GM19023 (cell line): ENCODE results near the gene CXCL1.

Experiments used
- ATAC-seq: cut with Tn5 transposase; IDR thresholded peaks from one replicate; pipeline ENCODE4 v1.9.1; 2021; ENCODE audit warnings: mild to moderate bottlenecking, moderate library complexity; ENCODE audit not compliant: unreplicated experiment

Gene CXCL1

DNA sequence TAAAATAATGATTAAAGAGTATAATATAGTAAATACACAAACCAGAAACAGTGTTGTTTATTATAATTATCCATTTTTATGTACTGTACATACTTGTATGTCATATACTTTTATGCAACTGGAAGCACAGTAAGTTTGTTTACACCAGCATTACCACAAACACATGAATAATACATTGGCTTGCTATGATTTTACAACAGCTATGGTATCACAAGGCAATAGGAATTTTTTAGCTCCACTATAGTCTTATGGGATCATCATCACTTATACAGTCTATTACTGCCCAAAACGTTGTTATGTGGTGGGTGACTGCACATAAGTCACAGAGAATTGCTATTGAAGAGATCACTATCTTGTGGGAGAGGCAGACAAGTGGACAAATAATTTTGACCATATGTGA is 17.9 kb upstream of the CXCL1 start:
- no peak for ATAC-seq

DNA sequence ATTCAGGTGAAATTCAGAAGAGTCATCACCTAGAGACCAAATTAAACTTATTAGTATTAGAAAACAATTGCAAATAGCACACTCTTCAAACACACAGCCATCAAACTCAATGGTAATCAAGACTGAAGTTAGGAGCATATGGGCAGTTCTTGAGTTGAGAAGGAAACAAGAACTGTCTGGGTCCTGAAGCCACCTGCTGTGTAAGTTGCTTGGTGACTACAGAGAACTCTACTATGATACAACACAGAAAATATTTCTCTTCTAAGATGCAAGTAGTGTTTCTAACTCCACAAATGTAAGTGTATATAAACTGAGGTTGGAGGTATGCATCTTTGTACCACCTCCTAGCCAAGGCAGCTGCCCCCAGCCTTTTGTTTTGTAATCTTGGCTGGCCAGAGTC is 16.4 kb upstream of the CXCL1 start:
- no peak for ATAC-seq

DNA sequence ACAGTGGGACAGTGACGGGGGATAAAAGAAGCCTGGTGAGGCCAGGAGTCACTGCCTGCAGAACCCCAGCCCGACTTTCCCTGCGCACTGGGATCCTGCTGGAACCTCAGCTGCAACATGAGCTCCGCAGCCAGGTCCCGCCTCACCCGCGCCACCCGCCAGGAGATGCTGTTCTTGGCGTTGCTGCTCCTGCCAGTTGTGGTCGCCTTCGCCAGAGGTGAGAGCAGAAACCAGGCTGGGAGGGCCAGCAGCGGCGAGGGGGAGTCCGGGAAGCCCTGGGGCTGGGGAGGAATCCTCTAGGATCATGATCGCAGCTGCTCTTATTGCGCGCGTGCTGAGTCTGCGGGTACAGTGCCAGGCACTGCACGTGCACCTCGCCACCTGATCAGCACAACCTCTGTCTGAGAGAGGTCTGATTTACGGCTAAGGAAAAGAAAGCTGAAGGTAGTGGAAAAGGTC is 15.9 kb upstream of the CXCL1 start, which contains the start of gene PF4V1:
Gene PF4V1 (plus strand): TSS at position 51 of the 459 bp plus-strand sequence. CDS start 67 bp downstream, at position 118.
- ATAC-seq: no peak

DNA sequence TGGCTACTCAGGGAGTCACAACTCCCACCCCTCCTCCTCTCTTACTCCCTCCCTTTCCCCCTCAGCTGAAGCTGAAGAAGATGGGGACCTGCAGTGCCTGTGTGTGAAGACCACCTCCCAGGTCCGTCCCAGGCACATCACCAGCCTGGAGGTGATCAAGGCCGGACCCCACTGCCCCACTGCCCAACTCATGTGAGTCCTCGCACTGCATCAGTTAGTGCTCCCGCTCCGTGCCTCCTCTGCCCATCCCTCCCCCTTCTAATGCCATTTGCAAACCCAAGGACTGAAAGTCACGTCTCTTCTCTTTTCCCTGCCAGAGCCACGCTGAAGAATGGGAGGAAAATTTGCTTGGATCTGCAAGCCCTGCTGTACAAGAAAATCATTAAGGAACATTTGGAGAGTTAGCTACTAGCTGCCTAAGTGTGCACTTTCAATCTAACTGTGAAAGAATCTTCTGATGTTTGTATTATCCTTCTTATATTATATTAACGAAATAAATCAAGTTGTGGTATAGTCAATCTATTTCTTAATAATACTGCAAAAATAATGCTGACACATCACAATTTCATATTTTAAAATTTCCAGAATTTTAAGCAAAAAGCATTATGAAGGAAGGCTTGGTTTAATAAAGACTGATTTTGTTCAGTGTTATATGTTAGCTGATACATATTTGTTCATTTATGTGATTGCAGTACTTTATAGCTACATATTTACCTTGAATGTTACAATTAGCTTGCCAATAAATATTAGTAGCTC is 15.3 kb upstream of the CXCL1 start:
- ATAC-seq: no peak

DNA sequence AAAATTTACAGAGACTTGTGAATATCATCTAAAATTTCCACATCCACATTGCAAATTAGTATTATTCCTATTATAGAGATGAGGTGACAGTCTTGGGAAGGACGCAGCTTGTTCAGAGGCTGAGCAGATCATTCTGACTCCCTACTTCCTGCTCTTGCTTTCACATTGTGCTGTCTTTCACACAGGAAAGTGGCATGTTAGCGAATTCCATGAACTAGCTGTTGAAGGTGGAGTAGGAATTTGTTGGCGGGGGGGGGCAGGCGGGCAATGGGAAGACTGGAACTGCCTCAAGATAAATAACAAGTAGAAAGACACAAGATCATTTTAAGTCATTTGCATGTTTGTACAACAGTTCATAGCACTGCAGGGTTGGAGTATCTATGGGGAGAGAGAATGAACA is 13.8 kb upstream of the CXCL1 start:
- ATAC-seq: no peak

DNA sequence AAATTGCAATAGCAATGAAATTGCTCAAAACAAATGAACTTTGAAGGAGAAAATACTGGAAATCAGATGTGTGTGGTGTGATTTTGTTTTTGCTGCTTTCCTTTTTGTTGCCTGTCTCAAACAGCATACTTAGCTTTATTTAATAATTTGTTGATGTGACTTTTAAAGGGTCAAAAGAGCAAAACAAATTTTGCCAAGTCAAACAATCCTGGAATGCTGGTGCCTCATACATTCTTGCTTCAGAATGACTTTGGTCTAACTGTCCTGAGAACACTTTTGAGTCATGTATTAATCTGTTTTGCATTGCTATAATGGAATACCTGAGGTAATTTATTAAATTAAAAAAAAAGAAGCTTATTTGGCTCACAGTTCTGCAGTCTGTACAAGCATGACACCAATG is 12.7 kb upstream of the CXCL1 start:
- ATAC-seq: no peak

DNA sequence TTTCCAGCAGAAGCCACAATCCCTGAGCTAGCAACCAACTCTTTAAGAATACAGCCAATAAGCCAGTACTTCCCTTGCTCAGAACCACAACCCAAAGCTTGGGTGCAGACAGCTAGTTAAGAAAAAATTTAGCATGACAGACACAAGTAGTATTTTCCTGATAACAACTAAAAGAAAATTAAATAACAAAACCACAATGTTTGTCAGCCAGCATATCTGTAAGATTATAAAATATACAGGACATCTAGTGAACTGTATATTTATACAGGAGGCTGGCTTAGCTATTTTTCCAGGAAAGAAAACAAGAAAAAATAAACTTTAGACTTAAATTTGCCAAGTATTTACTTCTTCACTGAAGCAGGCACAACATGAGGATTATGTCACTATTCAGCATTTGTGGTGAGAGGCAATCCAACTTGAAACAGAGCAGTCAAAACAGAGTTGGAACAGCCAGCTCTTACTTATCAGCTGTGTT is 9.5 kb upstream of the CXCL1 start:
- no peak for ATAC-seq

DNA sequence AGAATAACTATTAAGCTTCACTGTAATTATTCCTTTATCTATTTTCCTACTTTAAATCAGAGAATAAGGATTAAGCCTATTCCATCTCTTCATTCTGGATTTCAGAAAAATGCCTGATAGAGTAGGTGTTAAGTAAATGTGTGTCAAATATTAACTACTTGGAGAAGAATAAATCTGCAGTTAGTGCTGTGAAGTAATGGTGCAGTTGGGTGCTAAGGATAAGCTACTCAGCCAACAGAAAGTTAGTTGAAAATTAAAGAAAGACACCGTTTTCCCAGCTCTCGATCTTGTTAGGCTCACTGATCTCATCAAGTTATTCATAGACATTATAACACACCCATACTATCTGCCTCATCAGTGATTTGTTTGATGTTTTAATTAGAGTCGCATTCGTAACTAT is 9.0 kb upstream of the CXCL1 start:
- no peak for ATAC-seq

DNA sequence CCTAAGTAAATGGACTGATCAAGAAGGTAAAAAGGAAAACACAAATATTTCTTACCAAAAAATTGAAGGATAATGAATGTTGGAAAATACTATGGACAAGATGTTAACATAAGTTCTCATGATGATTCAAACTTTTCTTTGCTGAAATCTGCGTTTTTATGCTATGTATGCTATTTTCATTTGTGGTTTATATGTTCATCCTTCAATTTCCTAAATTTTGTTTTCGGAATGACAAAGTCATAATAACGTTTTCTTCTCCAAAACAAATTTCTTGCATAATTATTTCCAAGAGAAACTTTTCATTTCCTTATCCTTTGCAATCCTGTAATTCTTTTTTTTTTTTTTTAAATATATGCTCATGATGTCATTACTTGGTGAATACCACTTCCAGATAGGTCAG is 8.3 kb upstream of the CXCL1 start:
- no peak for ATAC-seq

DNA sequence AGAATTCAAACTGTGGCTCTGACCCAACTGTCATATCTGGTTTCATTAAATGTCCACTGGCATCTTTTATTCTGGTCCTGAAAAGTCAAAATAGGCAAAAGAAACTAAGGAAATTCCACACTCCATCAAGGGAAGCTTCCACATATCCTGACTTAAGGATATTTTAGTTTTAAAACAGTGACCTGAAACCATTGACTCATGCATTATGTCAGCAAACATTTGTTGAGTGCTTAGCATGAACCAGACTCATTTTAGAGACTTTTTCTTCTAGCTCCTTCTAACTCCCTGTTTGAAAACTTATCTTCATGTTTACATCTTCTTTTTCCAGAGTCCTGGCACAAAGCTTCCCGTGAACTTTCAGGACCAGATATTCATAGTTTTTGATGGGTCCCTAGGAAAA is 6.9 kb upstream of the CXCL1 start:
- ATAC-seq: no peak

DNA sequence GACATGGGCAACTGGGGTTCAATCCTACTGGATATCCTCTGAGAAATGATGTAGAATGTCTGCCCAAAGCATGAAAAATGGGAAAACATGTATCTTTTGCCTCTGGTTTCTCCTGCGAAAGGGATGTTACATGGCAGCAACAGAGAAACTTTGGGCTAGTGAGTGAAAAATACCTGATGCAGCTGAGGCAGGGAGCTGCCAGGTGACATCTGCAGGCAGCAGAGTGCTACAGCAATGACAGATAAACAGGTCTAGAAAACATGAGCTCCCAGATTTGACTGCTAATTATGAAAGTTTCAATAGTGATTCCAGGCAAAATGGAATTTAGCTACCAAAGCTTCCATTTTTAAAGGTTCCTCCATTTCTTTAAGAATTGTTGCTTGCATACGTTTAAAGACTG is 4.8 kb upstream of the CXCL1 start:
- no peak for ATAC-seq

DNA sequence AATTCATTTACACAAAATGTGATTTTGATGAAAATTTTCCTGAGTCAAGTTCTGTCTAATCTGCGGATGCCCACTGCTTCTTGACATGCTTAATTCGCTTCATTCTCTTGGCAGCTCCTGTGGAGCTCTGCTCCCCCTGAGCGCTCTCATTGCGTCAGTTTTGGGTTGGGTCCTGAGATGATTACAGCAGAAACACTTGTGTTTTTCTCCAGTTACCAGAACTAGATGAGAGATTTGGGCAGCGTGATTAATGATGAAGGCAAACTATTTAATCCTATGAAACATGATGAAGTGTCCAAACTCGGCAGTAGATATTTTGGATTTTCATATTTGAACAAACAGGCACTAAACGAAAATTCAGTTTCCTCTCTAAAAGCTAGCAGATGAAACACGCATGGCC is 4.2 kb upstream of the CXCL1 start:
- ATAC-seq: no peak

DNA sequence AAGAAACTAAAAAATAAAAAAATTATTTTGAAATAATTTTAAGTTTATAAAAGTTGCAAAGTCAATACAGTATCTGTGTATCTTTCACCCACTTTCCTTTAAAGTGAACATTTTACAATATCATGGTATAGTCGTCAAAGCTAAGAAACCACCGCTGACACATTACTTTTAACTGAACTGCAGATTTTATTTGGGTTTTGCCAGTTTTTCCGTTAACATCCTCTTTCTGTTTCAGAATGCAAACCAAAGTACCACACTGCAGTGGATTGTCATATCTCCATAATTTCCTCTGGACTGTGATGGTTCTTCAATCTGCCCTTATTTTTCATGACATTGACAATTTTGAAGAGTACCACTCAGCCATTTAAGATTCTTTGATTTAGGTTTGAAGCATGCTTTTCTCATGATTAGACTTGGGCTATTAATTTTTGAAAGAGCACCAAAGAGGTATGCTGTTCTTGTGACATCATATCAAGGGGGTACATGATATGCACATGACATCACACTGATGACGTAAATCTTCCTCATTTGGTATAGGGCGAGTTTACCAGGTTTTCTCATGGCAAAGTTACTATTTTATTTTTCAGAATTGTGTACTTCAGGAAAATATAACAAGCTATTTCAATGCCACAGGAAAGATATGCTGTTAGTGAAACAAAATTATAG is 3.6 kb upstream of the CXCL1 start:
- no peak for ATAC-seq

DNA sequence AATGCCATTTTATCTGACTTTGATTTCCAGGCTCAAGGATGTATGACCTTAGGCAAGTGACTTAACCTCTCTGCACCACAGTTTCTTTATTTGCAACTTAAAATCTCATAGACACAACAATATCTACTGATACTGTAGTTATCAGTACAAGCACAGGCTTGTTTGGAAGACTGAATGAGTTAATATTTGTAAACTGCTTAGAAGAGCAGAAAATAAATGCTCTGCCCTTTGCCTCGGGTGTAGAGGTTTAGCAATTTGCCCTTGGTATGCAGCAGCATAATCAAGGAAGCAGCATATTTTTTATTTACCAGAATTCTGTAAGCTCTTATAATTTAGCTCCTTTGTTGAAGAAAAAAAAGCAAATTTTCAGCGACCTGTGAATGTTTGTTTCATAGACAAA is 2.9 kb upstream of the CXCL1 start:
- ATAC-seq: no peak

DNA sequence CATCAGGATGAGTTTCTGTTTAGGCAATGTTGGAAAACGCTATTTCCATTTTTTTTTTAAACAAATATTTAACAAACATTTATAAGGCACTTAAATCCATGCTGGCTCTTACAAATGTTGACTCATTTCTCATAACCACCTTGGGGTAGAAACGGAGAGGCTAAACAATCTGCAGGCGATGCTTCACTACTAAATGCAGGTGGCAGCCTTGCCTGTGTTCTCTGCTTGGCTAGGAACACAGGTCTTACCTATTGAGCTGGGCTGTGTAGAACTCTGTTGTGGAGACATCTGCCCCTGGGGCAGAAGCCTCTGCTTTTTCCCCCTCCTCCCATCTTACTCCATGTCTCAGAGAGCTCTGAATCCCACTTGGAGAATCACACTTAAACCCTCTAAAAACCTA is 1.4 kb upstream of the CXCL1 start:
- no peak for ATAC-seq

DNA sequence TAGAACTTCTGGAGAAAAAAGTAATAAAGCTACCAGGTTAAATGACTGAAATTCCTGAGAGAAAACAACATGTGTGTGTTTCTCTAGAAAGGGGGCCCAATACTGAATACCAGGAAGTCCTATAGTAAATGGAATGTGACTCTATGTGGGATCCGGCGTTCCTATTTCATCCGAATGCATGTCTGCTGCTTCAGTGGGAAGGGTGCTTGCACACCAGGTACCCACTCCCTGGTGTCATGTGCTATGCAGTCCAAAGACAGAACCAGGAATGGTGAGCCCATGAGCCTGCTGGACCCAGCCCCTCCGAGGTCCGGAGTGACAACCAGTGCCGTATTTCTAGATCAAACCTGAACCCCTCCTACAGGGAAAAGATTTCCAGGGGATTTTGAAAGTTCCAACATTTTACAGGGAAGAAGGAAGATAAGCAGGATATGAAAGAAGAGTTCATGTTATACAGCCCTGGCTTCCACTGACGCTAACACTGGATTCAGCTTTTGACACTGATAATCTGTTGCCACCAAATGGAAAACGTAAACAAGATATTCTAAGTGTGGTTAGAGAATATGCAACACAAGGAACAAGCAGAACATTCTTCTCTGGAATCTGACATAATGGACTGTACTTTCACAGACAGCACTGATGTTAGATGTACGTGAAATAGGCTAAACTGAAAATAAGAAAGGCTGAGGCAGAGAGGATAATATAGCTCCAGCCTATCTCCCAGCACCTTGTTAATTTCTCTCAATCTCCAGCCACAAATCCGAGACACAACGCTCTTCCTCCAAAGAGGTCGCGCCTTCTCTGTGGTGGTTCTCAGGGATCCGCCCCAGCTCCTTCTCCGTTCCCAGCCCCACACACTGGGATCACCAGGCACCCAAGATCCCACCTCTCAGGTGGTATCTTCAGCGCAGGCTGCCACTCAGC is 725 bp upstream of the CXCL1 start:
- ATAC-seq: no peak

DNA sequence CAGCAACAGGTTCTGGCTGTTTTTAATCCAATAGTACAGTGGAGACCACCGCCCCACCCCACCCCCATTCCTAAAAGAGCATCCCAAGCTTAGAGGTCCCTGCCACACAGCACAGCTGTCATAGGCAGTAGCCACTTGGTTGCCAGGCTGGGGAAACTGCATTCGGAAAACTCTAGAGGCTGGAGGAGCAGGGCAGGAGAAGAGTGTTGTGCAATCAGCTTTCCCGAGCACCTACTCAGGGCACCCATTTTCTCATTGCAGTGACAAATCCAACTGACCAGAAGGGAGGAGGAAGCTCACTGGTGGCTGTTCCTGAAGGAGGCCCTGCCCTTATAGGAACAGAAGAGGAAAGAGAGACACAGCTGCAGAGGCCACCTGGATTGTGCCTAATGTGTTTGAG is 1.1 kb downstream of the CXCL1 start:
- no peak for ATAC-seq

DNA sequence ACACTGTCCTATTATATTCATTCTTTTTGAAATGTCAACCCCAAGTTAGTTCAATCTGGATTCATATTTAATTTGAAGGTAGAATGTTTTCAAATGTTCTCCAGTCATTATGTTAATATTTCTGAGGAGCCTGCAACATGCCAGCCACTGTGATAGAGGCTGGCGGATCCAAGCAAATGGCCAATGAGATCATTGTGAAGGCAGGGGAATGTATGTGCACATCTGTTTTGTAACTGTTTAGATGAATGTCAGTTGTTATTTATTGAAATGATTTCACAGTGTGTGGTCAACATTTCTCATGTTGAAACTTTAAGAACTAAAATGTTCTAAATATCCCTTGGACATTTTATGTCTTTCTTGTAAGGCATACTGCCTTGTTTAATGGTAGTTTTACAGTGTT is 1.6 kb downstream of the CXCL1 start:
- no peak for ATAC-seq

DNA sequence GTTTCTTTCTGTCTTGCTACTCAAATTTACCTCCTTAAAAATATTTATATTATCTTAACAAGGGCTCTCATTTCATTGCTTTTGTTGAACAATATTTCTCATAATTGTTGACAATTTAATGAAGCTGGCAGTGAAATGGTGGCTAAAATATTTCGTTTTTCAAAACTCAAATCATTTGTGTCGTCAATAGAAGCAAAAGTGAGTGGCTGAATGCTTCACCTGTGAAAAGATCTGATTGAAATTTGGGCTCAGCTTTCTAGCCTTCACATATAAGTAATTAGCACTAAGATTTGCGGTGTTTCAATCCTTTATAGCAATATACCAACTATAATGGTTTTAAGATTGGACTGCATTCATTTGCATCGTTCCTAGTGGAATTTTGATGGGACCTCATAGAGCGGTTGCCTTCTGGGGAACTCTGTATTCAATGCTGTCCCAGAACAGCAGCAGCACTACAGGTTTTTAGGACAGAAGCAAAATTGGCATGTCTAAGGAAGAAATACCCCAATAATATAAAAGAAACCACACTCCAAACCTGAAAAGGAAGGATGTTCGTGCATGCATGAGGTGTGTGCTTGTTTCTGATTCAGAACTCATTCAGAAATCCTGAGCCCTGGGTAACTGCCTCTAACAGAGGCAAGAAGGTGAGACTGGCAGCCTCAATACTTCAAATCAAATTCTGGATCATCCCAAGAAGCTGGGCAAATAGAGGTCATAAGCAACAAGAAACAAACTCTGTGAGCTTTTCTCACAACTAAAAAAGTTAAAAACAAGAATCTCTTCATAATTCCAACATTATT is 2.5 kb downstream of the CXCL1 start:
- ATAC-seq: no peak

DNA sequence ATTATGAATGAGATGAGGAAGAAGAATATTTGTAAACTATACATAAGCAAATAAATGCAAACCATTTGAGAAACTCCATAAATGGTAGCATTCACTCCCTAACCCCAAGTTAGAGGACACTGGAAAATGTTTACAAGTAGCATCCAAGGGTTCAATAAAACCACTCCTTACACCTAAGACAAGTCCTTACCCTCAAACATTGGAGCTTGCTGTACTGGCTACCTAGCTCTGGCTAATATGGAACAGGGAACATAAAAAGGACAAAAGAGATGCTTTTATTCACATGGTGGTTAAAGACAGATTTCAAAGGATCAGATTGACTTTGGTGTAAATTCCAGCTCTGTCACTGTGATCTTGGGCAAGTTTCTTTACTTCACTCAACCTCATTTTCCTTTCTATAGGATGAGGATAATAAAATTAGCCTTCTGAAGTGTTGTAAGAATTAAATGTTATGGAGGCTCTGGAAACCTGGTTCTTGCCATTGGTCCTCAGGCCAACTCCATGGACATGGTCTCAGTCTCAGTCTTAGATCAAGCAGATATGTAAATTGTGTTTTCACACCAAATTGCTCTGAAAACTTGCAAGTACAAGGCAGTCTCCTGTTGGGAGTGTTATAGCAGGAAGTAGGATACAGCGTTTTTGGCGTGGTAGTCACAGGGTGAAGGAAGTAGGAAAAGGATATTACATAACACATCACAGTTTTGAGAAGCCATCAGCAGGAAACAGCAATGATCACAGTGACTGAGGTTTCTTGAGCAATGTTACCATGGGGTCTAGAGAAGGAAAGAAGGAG is 3.3 kb downstream of the CXCL1 start:
- ATAC-seq: no peak
